ENCODE results near the gene ASZ1.
"Not testable (repeated sequence)": the region's sequence is repeated elsewhere in the genome, so short reads cannot be mapped to it uniquely, and the experiment has no call there.

The ASZ1 gene

GRCh38 chr7:117427258-117427701 lies at the start of gene ASZ1:
Gene ASZ1, minus strand, starts transcription at chr7:117427493. Its CDS starts 33 bp downstream, at chr7:117427460.
- FAIRE-seq: no peak

- no peak for FAIRE-seq
Observed at GRCh38 chr7:117476557-117477215, 49.4 kb upstream of the ASZ1 start.

GRCh38 chr7:117472335-117472734 lies 45.0 kb upstream of the ASZ1 start:
- FAIRE-seq: no peak

GRCh38 chr7:117470777-117471176 lies 43.5 kb upstream of the ASZ1 start:
- no peak for FAIRE-seq

- no peak for FAIRE-seq
Observed at GRCh38 chr7:117468174-117468573, 40.9 kb upstream of the ASZ1 start.

GRCh38 chr7:117460815-117461214 lies 33.5 kb upstream of the ASZ1 start:
- not testable (repeated sequence) for FAIRE-seq

- no peak for FAIRE-seq
Observed at GRCh38 chr7:117459735-117460134, 32.4 kb upstream of the ASZ1 start.

- FAIRE-seq: peak; percentile 94
Observed at GRCh38 chr7:117458977-117459583, 31.8 kb upstream of the ASZ1 start.

- no peak for FAIRE-seq
Observed at GRCh38 chr7:117448655-117449054, 21.4 kb upstream of the ASZ1 start.

GRCh38 chr7:117446220-117446815 lies 19.0 kb upstream of the ASZ1 start:
- FAIRE-seq: no peak

GRCh38 chr7:117445206-117445605 lies 17.9 kb upstream of the ASZ1 start:
- no peak for FAIRE-seq

- no peak for FAIRE-seq
Observed at GRCh38 chr7:117444646-117445045, 17.4 kb upstream of the ASZ1 start.

GRCh38 chr7:117435475-117436043 lies 8.3 kb upstream of the ASZ1 start:
- FAIRE-seq: no peak

GRCh38 chr7:117424090-117424829 lies 3.0 kb downstream of the ASZ1 start:
- FAIRE-seq: no peak

- not testable (repeated sequence) for FAIRE-seq
Observed at GRCh38 chr7:117414591-117414990, 12.7 kb downstream of the ASZ1 start.

- FAIRE-seq: no peak
Observed at GRCh38 chr7:117412946-117413559, 14.2 kb downstream of the ASZ1 start.

GRCh38 chr7:117412390-117412789 lies 14.9 kb downstream of the ASZ1 start:
- no peak for FAIRE-seq

- FAIRE-seq: no peak
Observed at GRCh38 chr7:117411539-117411938, 15.8 kb downstream of the ASZ1 start.

GRCh38 chr7:117408831-117409230 lies 18.5 kb downstream of the ASZ1 start:
- no peak for FAIRE-seq

GRCh38 chr7:117405519-117405918 lies 21.8 kb downstream of the ASZ1 start:
- FAIRE-seq: no peak

GRCh38 chr7:117403737-117404136 lies 23.6 kb downstream of the ASZ1 start:
- no peak for FAIRE-seq

- FAIRE-seq: no peak
Observed at GRCh38 chr7:117402109-117402508, 25.2 kb downstream of the ASZ1 start.
